DND-41 (cell line): ENCODE data around the gene SIPA1L3.

Source experiments
- ATAC-seq: fragments of 200-7000 bp; cut with Tn5 transposase; 3 replicates; pipeline ENCODE4 v1.9.1; 2021; ENCODE audit warnings: low read depth; ENCODE audit not compliant: insufficient read depth
- DNase-seq: peaks from one replicate; pipeline ENCODE4 v3.0.0-alpha.2; 2020
- H2AFZ ChIP-seq: 2 replicates; pipeline ENCODE4 v1.6.0; 2012; ENCODE audit warnings: low read depth, low read length
- H3K27ac ChIP-seq: 2 replicates; pipeline ENCODE4 v1.5.1; 2012; ENCODE audit warnings: low read length, inconsistent platforms
- H3K27me3 ChIP-seq: fragments of 200-600 bp; sonication (generic); 2 replicates; pipeline ENCODE4 v1.6.0; 2012; ENCODE audit warnings: low read length, mild to moderate bottlenecking, inconsistent platforms; ENCODE audit not compliant: insufficient read depth, poor library complexity
- H3K36me3 ChIP-seq: 2 replicates; pipeline ENCODE4 v1.5.1; 2012; ENCODE audit warnings: low read length, inconsistent platforms; ENCODE audit not compliant: insufficient read depth
- H3K4me1 ChIP-seq: 2 replicates; pipeline ENCODE4 v1.5.1; 2012; ENCODE audit warnings: mild to moderate bottlenecking, low read length; ENCODE audit not compliant: insufficient read depth
- H3K4me2 ChIP-seq: 2 replicates; pipeline ENCODE4 v1.6.0; 2012; ENCODE audit warnings: mild to moderate bottlenecking, moderate library complexity, low read length, inconsistent platforms; ENCODE audit not compliant: insufficient read depth
- H3K4me3 ChIP-seq, 2 experiments: fragments of 200-600 bp in 1 of 2; shearing (Covaris generic) in 1 of 2; 2 replicates each; pipeline ENCODE4 v1.5.1; 2012 to 2016; ENCODE audit warnings: inconsistent platforms in 2 of 2, low read length in 2 of 2, mild to moderate bottlenecking in 2 of 2, low read depth in 1 of 2, moderate library complexity in 1 of 2
- H3K79me2 ChIP-seq: 2 replicates; pipeline ENCODE4 v1.6.0; 2012; ENCODE audit warnings: low read length, inconsistent platforms; ENCODE audit not compliant: insufficient read depth
- H3K9ac ChIP-seq: 2 replicates; pipeline ENCODE4 v1.6.0; 2012; ENCODE audit warnings: low read depth, mild to moderate bottlenecking, inconsistent platforms, low read length, moderate library complexity
- H3K9me3 ChIP-seq: 2 replicates; pipeline ENCODE4 v1.5.1; 2012; ENCODE audit warnings: low read length, moderate library complexity, mild to moderate bottlenecking, inconsistent platforms; ENCODE audit not compliant: insufficient read depth, severe bottlenecking
- H4K20me1 ChIP-seq: 2 replicates; pipeline ENCODE4 v1.6.0; 2012; ENCODE audit warnings: low read length; ENCODE audit not compliant: insufficient read depth
- EZH2 ChIP-seq: IDR thresholded peaks from 3 replicates; pipeline ENCODE4 v1.6.1; 2012; ENCODE audit warnings: borderline replicate concordance, low read depth, mild to moderate bottlenecking, moderate library complexity, low read length, inconsistent platforms; ENCODE audit not compliant: severe bottlenecking
- TF ChIP-seq, protein P1 (sequence below): IDR thresholded peaks from 2 replicates; pipeline ENCODE4 v1.5.1; 2012; ENCODE audit warnings: borderline replicate concordance, low read length, moderate library complexity, mild to moderate bottlenecking; ENCODE audit not compliant: poor library complexity, severe bottlenecking; ENCODE audit errors: extremely low read depth

Gene SIPA1L3

DNA sequence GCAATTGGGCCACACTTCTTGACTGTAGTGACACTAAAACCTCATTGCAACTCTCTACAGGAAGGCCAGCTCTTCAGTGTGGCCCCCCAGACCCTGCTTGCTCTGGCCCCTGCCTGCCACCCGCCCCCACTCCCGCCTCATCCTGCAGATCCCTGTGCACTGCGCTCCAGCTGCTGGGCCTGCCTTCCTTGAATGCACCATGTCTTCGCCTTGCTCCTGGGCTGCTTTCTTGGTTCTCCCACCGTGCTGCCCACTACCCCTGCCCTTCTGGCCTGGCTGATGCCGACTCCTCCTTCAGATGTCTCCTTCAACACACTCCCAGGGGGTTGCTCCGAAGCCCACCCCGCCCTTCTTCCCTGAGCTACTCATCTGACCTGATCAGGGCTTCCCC is 98.2 kb downstream of the SIPA1L3 start:
- no peaks in the 10 kb centered on the region for H3K79me2 ChIP-seq
- no peaks in the 10 kb centered on the region for H3K36me3 ChIP-seq
- no peaks in the 10 kb centered on the region for H3K27me3 ChIP-seq
- peaks cover 24% of the 10 kb centered on the region for H3K4me1 ChIP-seq
- no peaks in the 10 kb centered on the region for H3K9me3 ChIP-seq
- H2AFZ ChIP-seq: no peak overlapping the region
- TF ChIP-seq, protein P1, sequence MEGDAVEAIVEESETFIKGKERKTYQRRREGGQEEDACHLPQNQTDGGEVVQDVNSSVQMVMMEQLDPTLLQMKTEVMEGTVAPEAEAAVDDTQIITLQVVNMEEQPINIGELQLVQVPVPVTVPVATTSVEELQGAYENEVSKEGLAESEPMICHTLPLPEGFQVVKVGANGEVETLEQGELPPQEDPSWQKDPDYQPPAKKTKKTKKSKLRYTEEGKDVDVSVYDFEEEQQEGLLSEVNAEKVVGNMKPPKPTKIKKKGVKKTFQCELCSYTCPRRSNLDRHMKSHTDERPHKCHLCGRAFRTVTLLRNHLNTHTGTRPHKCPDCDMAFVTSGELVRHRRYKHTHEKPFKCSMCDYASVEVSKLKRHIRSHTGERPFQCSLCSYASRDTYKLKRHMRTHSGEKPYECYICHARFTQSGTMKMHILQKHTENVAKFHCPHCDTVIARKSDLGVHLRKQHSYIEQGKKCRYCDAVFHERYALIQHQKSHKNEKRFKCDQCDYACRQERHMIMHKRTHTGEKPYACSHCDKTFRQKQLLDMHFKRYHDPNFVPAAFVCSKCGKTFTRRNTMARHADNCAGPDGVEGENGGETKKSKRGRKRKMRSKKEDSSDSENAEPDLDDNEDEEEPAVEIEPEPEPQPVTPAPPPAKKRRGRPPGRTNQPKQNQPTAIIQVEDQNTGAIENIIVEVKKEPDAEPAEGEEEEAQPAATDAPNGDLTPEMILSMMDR: no peak
- TF ChIP-seq EZH2: no peak
- H3K4me2 ChIP-seq: no peak overlapping the region
- no peak overlapping the region for H3K27ac ChIP-seq
- DNase-seq (no peak), ATAC-seq (no peak)
- no peak overlapping the region for H3K4me3 ChIP-seq
- H3K9ac ChIP-seq: no peak overlapping the region
- peaks cover 11% of the 10 kb centered on the region for H4K20me1 ChIP-seq

DNA sequence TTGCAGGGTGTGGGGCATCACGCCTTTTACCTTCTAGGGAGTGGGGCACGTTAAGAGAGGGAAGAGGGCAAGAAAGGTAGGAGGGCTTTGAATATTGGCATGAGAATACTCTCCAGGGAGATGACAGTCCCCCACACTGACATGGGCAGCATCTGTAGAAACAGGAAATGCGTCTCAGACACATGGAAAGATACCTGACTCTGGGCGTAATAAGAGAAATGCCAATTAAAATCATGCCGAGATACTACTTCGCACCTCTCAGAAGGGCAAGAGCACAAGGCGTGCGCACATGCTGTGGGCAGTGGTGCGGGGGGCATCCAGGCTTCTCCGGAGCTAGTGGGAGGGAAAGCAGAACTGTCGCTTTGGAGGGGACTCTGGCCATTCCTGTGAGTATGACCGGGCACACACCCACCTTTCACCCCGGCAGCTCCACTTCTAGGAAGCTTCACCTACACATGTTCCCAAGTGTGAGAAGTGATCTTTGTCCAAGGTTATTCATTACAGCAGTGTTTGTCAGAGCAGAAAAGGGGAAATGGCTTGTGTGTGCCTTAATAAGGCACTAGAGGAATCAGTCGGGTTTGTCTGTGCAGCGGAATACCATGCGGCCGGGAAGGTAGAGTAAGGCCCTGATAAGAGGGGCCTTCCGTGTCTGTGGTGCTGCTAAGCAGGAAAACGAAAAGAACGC is 99.5 kb downstream of the SIPA1L3 start:
- Histone ChIP-seq H3K9me3 (no peaks in the 10 kb centered on the region), H3K27me3 (no peaks in the 10 kb centered on the region), H3K9ac (no peak overlapping the region), H4K20me1 (peaks cover 11% of the 10 kb centered on the region), H3K27ac (no peak overlapping the region), H3K4me3 (no peak overlapping the region), H3K36me3 (no peaks in the 10 kb centered on the region), H3K4me1 (peaks cover 14% of the 10 kb centered on the region; the same call in 1 of the 2 replicates), H3K79me2 (no peaks in the 10 kb centered on the region), H2AFZ (no peak overlapping the region), H3K4me2 (no peak overlapping the region)
- TF ChIP-seq, protein P1: no peak
- no peak for TF ChIP-seq EZH2
- ATAC-seq (no peak), DNase-seq (no peak)

DNA sequence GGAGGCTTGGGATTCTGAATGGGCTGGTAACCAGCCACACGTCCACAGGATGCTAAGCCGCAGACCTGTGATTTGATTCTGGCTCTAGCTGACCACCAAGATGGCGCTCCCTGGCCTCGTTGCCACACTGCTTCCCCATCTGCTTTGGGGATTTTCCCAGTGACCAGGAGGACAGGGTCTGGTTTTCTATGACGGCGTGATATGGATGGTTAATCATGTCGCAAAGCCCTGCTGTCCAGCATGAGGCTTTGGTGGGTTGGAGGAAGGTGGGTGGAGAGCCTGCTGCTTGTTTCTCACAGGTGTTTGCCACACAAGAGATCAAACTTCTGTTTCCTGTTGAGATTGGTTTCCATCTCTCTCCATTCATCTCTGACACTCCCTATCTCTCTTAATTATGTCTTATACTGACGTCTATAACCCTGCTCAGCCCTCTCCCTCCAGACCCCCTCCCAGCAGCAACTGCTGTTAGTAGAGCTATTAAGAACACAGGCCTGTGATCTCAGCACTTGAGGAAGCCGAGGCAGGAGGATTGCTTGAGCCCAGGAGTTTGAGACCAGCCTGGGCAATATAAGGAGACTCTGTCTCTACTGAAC is 102.7 kb downstream of the SIPA1L3 start:
- Histone ChIP-seq H3K4me1 (no peaks in the 10 kb centered on the region), H2AFZ (no peak overlapping the region), H4K20me1 (peaks cover 10% of the 10 kb centered on the region), H3K4me3 (no peak overlapping the region), H3K4me2 (no peak overlapping the region), H3K9ac (no peak overlapping the region), H3K79me2 (no peaks in the 10 kb centered on the region), H3K27me3 (no peaks in the 10 kb centered on the region), H3K27ac (no peak overlapping the region), H3K36me3 (no peaks in the 10 kb centered on the region), H3K9me3 (no peaks in the 10 kb centered on the region)
- DNase-seq (no peak), ATAC-seq (no peak)
- TF ChIP-seq EZH2: no peak
- TF ChIP-seq, protein P1: no peak
